ENCODE results near the gene PID1.

- TF ChIP-seq POLR2A (IDR thresholded peaks at IDR 0.05) (no peak), CTCF (IDR thresholded peaks at IDR 0.05) (no peak), POLR2AphosphoS5 (IDR thresholded peaks at IDR 0.05) (no peak)
Observed at GRCh38 chr2:229044581-229044980, 226.5 kb downstream of the PID1 start.
